B cell (primary cell): ENCODE data around the gene KYNU. TPM values are rescaled to one million over a fixed set of nuclear protein-coding genes. Genes with fewer than 3 reads are reported as not detected.

Source experiments
- ATAC-seq: fragments of 200-7000 bp; cut with Tn5 transposase; one replicate; pipeline ENCODE4 v1.10.0; 2021; ENCODE audit warnings: low read depth, mild to moderate bottlenecking, moderate number of reproducible peaks, moderate library complexity
- CTCF ChIA-PET: fragments of 350-600 bp; sonication (Branson Sonifier 250); formaldehyde crosslinking; loops from one replicate; lab custom pipeline; 2021; ENCODE audit warnings: antibody characterized with exemption, inconsistent platforms; lab: Charles Lee
- POLR2A ChIA-PET: fragments of 350-600 bp; sonication (Branson Sonifier 250); formaldehyde crosslinking; loops from one replicate; lab custom pipeline; 2021; ENCODE audit warnings: antibody characterized with exemption; lab: Charles Lee
- DNase-seq: peaks from one replicate; pipeline ENCODE4 v3.0.0; 2013
- H2AFZ ChIP-seq: 2 replicates; pipeline ENCODE4 v1.6.1; 2012; ENCODE audit warnings: mild to moderate bottlenecking, low read depth, low read length; ENCODE audit not compliant: insufficient read depth, poor library complexity, severe bottlenecking
- H3K27ac ChIP-seq, 2 donors: 1 replicate in 1 of 2; 2 replicates in 1 of 2; pipeline ENCODE4 v1.5.1; 2012 to 2013; ENCODE audit warnings: low read length in 2 of 2, mild to moderate bottlenecking in 2 of 2, moderate library complexity in 1 of 2
- H3K27me3 ChIP-seq, 4 experiments: fragments of 200-600 bp in 1 of 4; sonication (generic) in 1 of 4; replicated peaks in 1 of 4; 1 replicate in 2 of 4; 2 replicates in 2 of 4; pipeline versions ENCODE4 v1.6.1 to v1.7.0; 2013 to 2016; ENCODE audit warnings: low read length in 3 of 4, mild to moderate bottlenecking in 2 of 4, mixed read lengths in 1 of 4, moderate library complexity in 1 of 4; ENCODE audit not compliant: insufficient read depth in 4 of 4, control insufficient read depth in 3 of 4; ENCODE audit errors: control extremely low read depth in 1 of 4
- H3K36me3 ChIP-seq, 2 experiments: replicated peaks in 1 of 2; 1 replicate in 1 of 2; 2 replicates in 1 of 2; pipeline versions ENCODE4 v1.6.1 to v1.7.1; 2013; ENCODE audit warnings: low read length in 1 of 2; ENCODE audit not compliant: insufficient read depth in 2 of 2, control insufficient read depth in 1 of 2; ENCODE audit errors: control extremely low read depth in 1 of 2, extremely low read depth in 1 of 2
- H3K4me1 ChIP-seq, 2 donors: fragments of 200-600 bp in 1 of 2; sonication (generic) in 1 of 2; 1 replicate in 1 of 2; 2 replicates in 1 of 2; pipeline versions ENCODE4 v1.5.1 to v1.6.1; 2013 to 2017; ENCODE audit warnings: low read length in 2 of 2; ENCODE audit not compliant: control insufficient read depth in 2 of 2, insufficient read depth in 2 of 2
- H3K4me2 ChIP-seq: replicated peaks from 2 replicates; pipeline ENCODE3; 2012; ENCODE audit warnings: mild to moderate bottlenecking, low read depth, low read length; ENCODE audit not compliant: poor library complexity, severe bottlenecking
- H3K4me3 ChIP-seq, 5 experiments: fragments of 200-600 bp in 1 of 5; sonication (generic) in 1 of 5; 1 replicate in 3 of 5; 2 replicates in 2 of 5; pipeline versions ENCODE4 v1.5.1 to v1.7.0; 2011 to 2016; ENCODE audit warnings: low read length in 4 of 5, mild to moderate bottlenecking in 4 of 5, low read depth in 2 of 5, control low read depth in 1 of 5, moderate library complexity in 1 of 5; ENCODE audit not compliant: insufficient read depth in 1 of 5; ENCODE audit errors: control extremely low read depth in 1 of 5, extremely low read depth in 1 of 5
- H3K79me2 ChIP-seq: fragments of 200-600 bp; sonication (generic); one replicate; pipeline ENCODE4 v1.6.0; 2016; ENCODE audit warnings: low read length; ENCODE audit not compliant: control insufficient read depth, insufficient read depth
- H3K9ac ChIP-seq: fragments of 200-600 bp; sonication (generic); 2 replicates; pipeline ENCODE4 v1.6.1; 2017; ENCODE audit warnings: mild to moderate bottlenecking, low read length, moderate library complexity
- H3K9me3 ChIP-seq, 3 donors: one replicate each; pipeline versions ENCODE4 v1.6.1 to v1.7.1; 2013; ENCODE audit warnings: low read length in 2 of 3; ENCODE audit not compliant: control insufficient read depth in 2 of 3, insufficient read depth in 1 of 3; ENCODE audit errors: control extremely low read depth in 1 of 3
- H4K20me1 ChIP-seq: 2 replicates; pipeline ENCODE4 v1.6.0; 2012; ENCODE audit warnings: mild to moderate bottlenecking, low read length; ENCODE audit not compliant: insufficient read depth, control insufficient read depth, poor library complexity, severe bottlenecking
- H3K27ac Mint-ChIP-seq: one replicate; pipeline ENCODE4 v1.8.0; 2021; ENCODE audit warnings: mixed read lengths
- H3K27me3 Mint-ChIP-seq: one replicate; pipeline ENCODE4 v1.8.0; 2021; ENCODE audit warnings: mixed read lengths
- H3K4me1 Mint-ChIP-seq: one replicate; pipeline ENCODE4 v1.8.0; 2021; ENCODE audit warnings: mixed read lengths
- H3K4me3 Mint-ChIP-seq: one replicate; pipeline ENCODE4 v1.8.0; 2021; ENCODE audit warnings: mixed read lengths
- H3K9me3 Mint-ChIP-seq: one replicate; pipeline ENCODE4 v1.8.0; 2022; ENCODE audit warnings: mixed read lengths; ENCODE audit not compliant: insufficient read depth
- CTCF ChIP-seq: fragments of 200-600 bp; IDR thresholded peaks from one replicate; pipeline ENCODE4 v1.8.0; 2022; ENCODE audit warnings: antibody characterized with exemption, mild to moderate bottlenecking
- EZH2 ChIP-seq: IDR thresholded peaks from 2 replicates; pipeline ENCODE4 v1.6.1; 2012; ENCODE audit warnings: borderline replicate concordance, low read depth, mild to moderate bottlenecking, moderate library complexity, low read length; ENCODE audit not compliant: insufficient read depth, poor library complexity, severe bottlenecking
- WGBS: methylation state at CpG from one replicate; pipeline ENCODE4 v1.1.5; 2013; ENCODE audit warnings: missing lambda C conversion rate; ENCODE audit not compliant: insufficient coverage; 5-methylcytosine and 5-hydroxymethylcytosine counted together
- intact Hi-C: fragments of 100-400 bp; cut with micrococcal nuclease; formaldehyde crosslinking; loops from one replicate; pipeline ENCODE4 v1.10.0; 2022
- polyA plus RNA-seq: library from polyadenylated mRNA; depleted of rRNA; stranded (reverse); fragments of >200 nt; gene quantifications from 2 replicates; pipeline ENCODE4 v1.2.3, GENCODE V29; 2012
- total RNA-seq, 2 donors: library from RNA; stranded (reverse); fragments of 120-200 nt in 1 of 2; gene quantifications; 1 replicate in 1 of 2; 2 replicates in 1 of 2; pipeline versions ENCODE4 v1.2.3 to v1.2.4, GENCODE V29; 2013 to 2022

Gene KYNU
- total and polyA plus RNA-seq, 2 donors (not counting 1 experiment from before 2014, with no cell fraction given) = 14.5 to 46.2 TPM

- no peaks in the 10 kb centered on the region for H3K79me2 ChIP-seq
- no peak overlapping the region for H3K4me3 ChIP-seq
- no peak for DNase-seq
- peaks cover 0 to 4% of the 10 kb centered on the region in 2 donors for H3K4me1 ChIP-seq
- Mint-ChIP-seq H3K4me1 (peaks cover 3% of the 10 kb centered on the region), H3K27me3 (no peaks in the 10 kb centered on the region), H3K9me3 (no peaks in the 10 kb centered on the region), H3K4me3 (no peak overlapping the region), H3K27ac (no peak overlapping the region)
- H2AFZ ChIP-seq = no peak overlapping the region
- ChIA-PET CTCF (interaction anchor here (1.7 kb wide), 1 partner anchor 57 kb away, joined by 4 read pairs; no protein-coding TSS in a partner anchor), POLR2A (no interaction called here)
- no peaks in the 10 kb centered on the region for H3K27me3 ChIP-seq
- no peaks in the 10 kb centered on the region for H4K20me1 ChIP-seq
- no peak for TF ChIP-seq CTCF
- no peak for TF ChIP-seq EZH2
- H3K9me3 ChIP-seq = no peaks in the 10 kb centered on the region
- ATAC-seq = no peak
- WGBS = 67% methylated on average over 1 of the region's 1 CpG
- no peak overlapping the region for H3K27ac ChIP-seq
- no peak overlapping the region for H3K9ac ChIP-seq
- H3K36me3 ChIP-seq = no peaks in the 10 kb centered on the region
- H3K4me2 ChIP-seq = no peak overlapping the region
- intact Hi-C loops = no loop called here
Measured at GRCh38 chr2:142858961-142859360, 18.5 kb upstream of the KYNU start.

- CTCF ChIA-PET = interaction anchor here (0.5 to 1.4 kb wide), 2 partner anchors 16 to 127 kb away, joined by 3 to 5 read pairs; no protein-coding TSS in a partner anchor
- H3K9me3 Mint-ChIP-seq = no peaks in the 10 kb centered on the region
- WGBS = 100% methylated on average over 1 of the region's 4 CpGs
Measured at GRCh38 chr2:142862299-142862698, 15.2 kb upstream of the KYNU start.

More at GRCh38 chr2:142862299-142862698, 15.2 kb upstream of the KYNU start:
- Histone ChIP-seq H3K27ac (no peak overlapping the region), H3K9me3 (no peaks in the 10 kb centered on the region), H4K20me1 (no peaks in the 10 kb centered on the region), H3K4me2 (no peak overlapping the region), H3K9ac (no peak overlapping the region), H3K36me3 (no peaks in the 10 kb centered on the region), H3K4me3 (no peak overlapping the region), H3K79me2 (no peaks in the 10 kb centered on the region), H3K4me1 (peaks cover 19 to 23% of the 10 kb centered on the region in 2 donors), H3K27me3 (no peaks in the 10 kb centered on the region), H2AFZ (no peak overlapping the region)
- ATAC-seq = no peak
- intact Hi-C loops = no loop called here
- no peak overlapping the region for H3K27ac Mint-ChIP-seq
- H3K4me3 Mint-ChIP-seq = no peak overlapping the region
- no peak for DNase-seq
- POLR2A ChIA-PET = no interaction called here
- TF ChIP-seq CTCF (no peak), EZH2 (no peak)
- H3K4me1 Mint-ChIP-seq = peaks cover 19% of the 10 kb centered on the region
- H3K27me3 Mint-ChIP-seq = no peaks in the 10 kb centered on the region
